A549 (cell line): ENCODE results near the gene PTPRJ. TPM values are rescaled to one million over a fixed set of nuclear protein-coding genes. Genes with fewer than 3 reads are reported as not detected.

ENCODE experiments used
- ATAC-seq, 2 experiments: fragments of 200-7000 bp in 1 of 2; fragments of >200 bp in 1 of 2; cut with Nextera tagmentation in 1 of 2; cut with Tn5 transposase in 1 of 2; 3 replicates each; pipeline versions ENCODE4 v1.8.0 to v1.9.1; 2018 to 2020; ENCODE audit warnings: mild to moderate bottlenecking in 1 of 2, moderate library complexity in 1 of 2
- CTCF ChIA-PET: fragments of 300-600 bp; sonication (Branson Sonifier 250); formaldehyde crosslinking; extraction: SDS; loops from one replicate; lab custom pipeline; 2021; ENCODE audit warnings: antibody characterized with exemption, inconsistent platforms; lab: Yijun Ruan, JAX
- POLR2A ChIA-PET: fragments of 350-600 bp; formaldehyde crosslinking; extraction: SDS; loops from one replicate; lab custom pipeline; 2021; ENCODE audit warnings: antibody characterized with exemption, inconsistent platforms; lab: Yijun Ruan, JAX
- DNase-seq, 2 experiments: peaks; one replicate each; pipeline versions ENCODE4 v3.0.0 to v3.0.0-alpha.2; 2011 to 2016; ENCODE audit warnings: low read depth in 1 of 2, low spot score in 1 of 2
- FAIRE-seq: peaks from 2 replicates; lab custom pipeline; 2011; peaks lifted over from hg19 to GRCh38; lab: Jason Lieb, UNC
- H3K27ac ChIP-seq, 2 experiments: fragments of >200 bp; sonication (Bioruptor Twin); formaldehyde crosslinking; 3 replicates each; pipeline ENCODE4 v1.5.1; 2016 to 2017
- H3K4me1 ChIP-seq: fragments of >200 bp; sonication (Bioruptor Twin); formaldehyde crosslinking; 3 replicates; pipeline ENCODE4 v1.6.1; 2016
- H3K4me2 ChIP-seq: fragments of >200 bp; sonication (Bioruptor Twin); formaldehyde crosslinking; 3 replicates; pipeline ENCODE4 v1.6.1; 2016
- H3K4me3 ChIP-seq: fragments of >200 bp; sonication (Bioruptor Twin); formaldehyde crosslinking; 3 replicates; pipeline ENCODE4 v1.5.1; 2016
- H3K9me3 ChIP-seq: fragments of >200 bp; sonication (Bioruptor Twin); formaldehyde crosslinking; 3 replicates; pipeline ENCODE4 v1.6.1; 2016
- BCL3 ChIP-seq: fragments of >200 bp; sonication (Bioruptor Twin); formaldehyde crosslinking; IDR thresholded peaks from 3 replicates; pipeline ENCODE4 v1.6.1; 2016
- BHLHE40 ChIP-seq: IDR thresholded peaks from 2 replicates; pipeline ENCODE4 v1.6.1; 2012; ENCODE audit warnings: low read depth, low read length, inconsistent platforms
- CBX8 ChIP-seq: fragments of 200-600 bp; sonication (generic); IDR thresholded peaks from 2 replicates; pipeline ENCODE4 v1.6.1; 2016
- CEBPB ChIP-seq, 2 experiments: fragments of >200 bp in 1 of 2; sonication (Bioruptor Twin) in 1 of 2; formaldehyde crosslinking in 1 of 2; IDR thresholded peaks; 2 replicates each; pipeline ENCODE4 v1.6.1; 2012 to 2016
- CHD4 ChIP-seq: fragments of 200-600 bp; sonication (generic); IDR thresholded peaks from 2 replicates; pipeline ENCODE4 v1.6.1; 2016; ENCODE audit warnings: antibody characterized with exemption, mild to moderate bottlenecking, borderline replicate concordance
- E2F6 ChIP-seq: IDR thresholded peaks from 2 replicates; pipeline ENCODE4 v1.6.1; 2012; ENCODE audit warnings: low read depth, borderline replicate concordance
- EHF ChIP-seq: fragments of 250-450 bp; sonication (Bioruptor Pico); IDR thresholded peaks from 2 replicates; pipeline ENCODE4 v1.5.0; 2020; ENCODE audit warnings: mild to moderate bottlenecking
- FOXS1 ChIP-seq: fragments of 250-450 bp; sonication (Bioruptor Pico); IDR thresholded peaks from 2 replicates; pipeline ENCODE4 v1.5.0; 2020; ENCODE audit warnings: mild to moderate bottlenecking, moderate library complexity
- GATA3 ChIP-seq: IDR thresholded peaks from 2 replicates; pipeline ENCODE4 v1.6.1; 2012; ENCODE audit warnings: borderline replicate concordance
- HEYL ChIP-seq: fragments of 250-450 bp; sonication (Bioruptor Pico); IDR thresholded peaks from 2 replicates; pipeline ENCODE4 v1.8.0; 2021; ENCODE audit warnings: mild to moderate bottlenecking, moderate library complexity
- HOXB5 ChIP-seq: fragments of 250-450 bp; sonication (Bioruptor Pico); IDR thresholded peaks from 2 replicates; pipeline ENCODE4 v1.5.0; 2020; ENCODE audit warnings: mild to moderate bottlenecking, moderate library complexity
- JUN ChIP-seq, 2 experiments: fragments of >200 bp; sonication (Bioruptor Twin); formaldehyde crosslinking; IDR thresholded peaks; 2 replicates in 1 of 2; 3 replicates in 1 of 2; pipeline ENCODE4 v1.6.1; 2016 to 2017
- MAX ChIP-seq: IDR thresholded peaks from 2 replicates; pipeline ENCODE4 v1.6.1; 2012
- MAZ ChIP-seq: fragments of 150-350 bp; IDR thresholded peaks from 2 replicates; pipeline ENCODE4 v1.6.1; 2014; ENCODE audit warnings: antibody characterized with exemption, low read depth, low read length, borderline replicate concordance
- NFE2L2 ChIP-seq: fragments of 150-350 bp; conservative IDR thresholded peaks from 2 replicates; pipeline ENCODE4 v1.6.1; 2014; ENCODE audit warnings: low read length
- POLR2AphosphoS2 ChIP-seq: conservative IDR thresholded peaks from 2 replicates; pipeline ENCODE4 v1.6.1; 2012; ENCODE audit warnings: low read length, improper control_type of control experiment, inconsistent platforms
- RAD21 ChIP-seq, 2 experiments: fragments of >200 bp in 1 of 2; sonication (Bioruptor Twin) in 1 of 2; formaldehyde crosslinking in 1 of 2; IDR thresholded peaks in 1 of 2; conservative IDR thresholded peaks in 1 of 2; 2 replicates in 1 of 2; 3 replicates in 1 of 2; pipeline ENCODE4 v1.6.1; 2012 to 2018; ENCODE audit warnings: inconsistent platforms in 1 of 2
- RFX5 ChIP-seq: fragments of 450-650 bp; IDR thresholded peaks from 2 replicates; pipeline ENCODE4 v1.7.1; 2014; ENCODE audit warnings: antibody characterized with exemption, mild to moderate bottlenecking, moderate library complexity
- RNF2 ChIP-seq: fragments of 200-600 bp; sonication (generic); IDR thresholded peaks from 2 replicates; pipeline ENCODE4 v1.6.1; 2016; ENCODE audit warnings: low read depth, mild to moderate bottlenecking, antibody characterized with exemption, moderate library complexity, borderline replicate concordance
- SMC3 ChIP-seq: fragments of >200 bp; sonication (Bioruptor Twin); formaldehyde crosslinking; IDR thresholded peaks from 3 replicates; pipeline ENCODE4 v1.6.1; 2018; ENCODE audit warnings: inconsistent platforms
- TP53 ChIP-seq: fragments of 250-450 bp; sonication (Bioruptor Pico); IDR thresholded peaks from 2 replicates; pipeline ENCODE4 v1.5.0; 2021; ENCODE audit warnings: mild to moderate bottlenecking, moderate library complexity
- ZC3H11A ChIP-seq: fragments of 450-650 bp; IDR thresholded peaks from 2 replicates; pipeline ENCODE4 v1.6.1; 2014; ENCODE audit warnings: antibody characterized with exemption, mild to moderate bottlenecking
- WGBS: methylation state at CpG from one replicate; pipeline ENCODE4 v1.1.6; 2017; ENCODE audit errors: missing lambda C conversion rate; 5-methylcytosine and 5-hydroxymethylcytosine counted together
- polyA plus RNA-seq, 4 experiments: library from polyadenylated mRNA; depleted of rRNA in 3 of 4; stranded (reverse); fragments of >200 nt; fragmentation: RNase III in 1 of 4; extraction: RNeasy Plus Mini Kit Qiagen cat#74134 plus additional on column Dnase treatment in 1 of 4; gene quantifications; 2 replicates in 3 of 4; 3 replicates in 1 of 4; pipeline ENCODE4 v1.2.3, GENCODE V29; 2011 to 2017
- TF ChIP-seq, protein P1 (sequence below): fragments of 450-650 bp; IDR thresholded peaks from 2 replicates; pipeline ENCODE4 v1.6.1; 2014; ENCODE audit warnings: antibody characterized with exemption
- TF ChIP-seq, protein P2 (sequence below): fragments of 250-450 bp; sonication (Bioruptor Pico); IDR thresholded peaks from 2 replicates; pipeline ENCODE4 v1.5.0; 2020; ENCODE audit warnings: low read depth, mild to moderate bottlenecking, moderate library complexity
- TF ChIP-seq, protein P3 (sequence below): IDR thresholded peaks from 2 replicates; pipeline ENCODE4 v1.6.1; 2012

PTPRJ gene
- polyA plus RNA-seq, 2 of the 4 experiments (the other 2 are of a cell fraction), result 30.3 to 50.5 TPM

GRCh38 chr11:48013269-48013901 is 33.0 kb downstream of the PTPRJ start:
- CTCF ChIA-PET, result interaction anchor here (0.7 to 1.0 kb wide), 2 partner anchors 20 to 39 kb away, joined by 3 read pairs; no protein-coding TSS in a partner anchor
- DNase-seq, result peak; percentile 62 to 74
- H3K4me2 ChIP-seq, result peak overlapping the region; percentile 72
- peak overlapping the region; percentile 73 to 77 for H3K27ac ChIP-seq
- 40% methylated on average over 8 of the region's 8 CpGs for WGBS
- H3K4me1 ChIP-seq, result peaks cover 95% of the 10 kb centered on the region
- POLR2A ChIA-PET, result no interaction called here
- ATAC-seq, result peak; percentile 71 to 77
- no peak for FAIRE-seq
- no peaks in the 10 kb centered on the region for H3K9me3 ChIP-seq
- 0 out of 3 replicates have a peak overlapping the region, but pooled peaks have one; percentile 4 for H3K4me3 ChIP-seq
- TF ChIP-seq RFX5 (no peak), JUN (IDR thresholded peaks at IDR 0.05) (peak in 1 of 2 experiments; percentile 35; a peak in 1 of 5 replicates), RAD21 (conservative IDR thresholded peaks at IDR 0.05 in 1 of 2, IDR thresholded peaks at IDR 0.05 in 1 of 2) (0 out of 5 replicates have a peak, but pooled peaks of 1 of the 2 experiments have one; percentile 2), RNF2 (no peak), MAX (0 out of 2 replicates have a peak, but pooled peaks have one; percentile 8)
- TF ChIP-seq, protein P1, sequence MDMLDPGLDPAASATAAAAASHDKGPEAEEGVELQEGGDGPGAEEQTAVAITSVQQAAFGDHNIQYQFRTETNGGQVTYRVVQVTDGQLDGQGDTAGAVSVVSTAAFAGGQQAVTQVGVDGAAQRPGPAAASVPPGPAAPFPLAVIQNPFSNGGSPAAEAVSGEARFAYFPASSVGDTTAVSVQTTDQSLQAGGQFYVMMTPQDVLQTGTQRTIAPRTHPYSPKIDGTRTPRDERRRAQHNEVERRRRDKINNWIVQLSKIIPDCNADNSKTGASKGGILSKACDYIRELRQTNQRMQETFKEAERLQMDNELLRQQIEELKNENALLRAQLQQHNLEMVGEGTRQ, result 0 out of 2 replicates have a peak, but pooled peaks have one; percentile 22

DNA sequence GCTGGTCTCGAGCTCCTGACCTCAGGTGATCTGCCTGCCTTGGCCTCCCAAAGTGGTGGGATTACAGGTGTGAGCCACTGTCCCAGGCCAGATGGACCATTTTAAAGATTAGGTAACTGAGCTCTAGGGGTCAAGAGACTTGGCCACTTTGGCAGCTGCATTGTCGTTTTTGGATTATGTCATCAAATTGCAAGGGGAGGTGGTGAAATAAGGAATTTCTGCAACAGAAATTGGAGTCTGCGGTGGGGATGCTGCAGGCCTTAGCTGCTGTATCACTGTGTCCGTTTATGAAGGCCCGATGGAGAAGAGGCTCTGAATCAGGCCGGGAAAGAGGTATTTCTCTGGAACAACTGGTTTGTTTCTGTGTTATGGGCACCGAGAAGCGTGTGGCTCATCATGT is 34.6 kb downstream of the PTPRJ start:
- peak overlapping the region in 1 of 2 experiments; percentile 77; a peak in 3 of 6 replicates for H3K27ac ChIP-seq
- 85% methylated on average over 8 of the region's 8 CpGs for WGBS
- ATAC-seq (no peak), DNase-seq (no peak), FAIRE-seq (no peak)
- H3K4me1 ChIP-seq, result peaks cover 99% of the 10 kb centered on the region
- TF ChIP-seq MAZ, result no peak
- TF ChIP-seq MAX, result no peak
- TF ChIP-seq CEBPB (IDR thresholded peaks at IDR 0.05), result 0 out of 4 replicates have a peak, but pooled peaks of 1 of the 2 experiments have one; percentile 1
- ChIA-PET POLR2A (no interaction called here), CTCF (interaction anchor here (1.0 to 1.9 kb wide), 6 partner anchors 10 to 81 kb away, joined by 3 to 6 read pairs (median 4); no protein-coding TSS in a partner anchor)
- H3K4me3 ChIP-seq, result no peak overlapping the region
- no peaks in the 10 kb centered on the region for H3K9me3 ChIP-seq
- H3K4me2 ChIP-seq, result peak overlapping the region; percentile 72; the same call in 2 of the 3 replicates

- H3K27ac ChIP-seq, result peak overlapping the region in 1 of 2 experiments; percentile 42; a peak in 2 of 6 replicates
- DNase-seq (no peak), ATAC-seq (no peak), FAIRE-seq (no peak)
- CTCF ChIA-PET, result interaction anchor here (0.6 to 1.7 kb wide), 3 partner anchors 18 to 102 kb away, joined by 3 to 12 read pairs (median 6); no protein-coding TSS in a partner anchor
- TF ChIP-seq HEYL (CRISPR knock-in tag) (no peak), CHD4 (no peak), E2F6 (no peak), SMC3 (no peak), FOXS1 (CRISPR knock-in tag) (no peak), ZC3H11A (no peak), BHLHE40 (no peak), NFE2L2 (no peak), EHF (CRISPR knock-in tag) (no peak), GATA3 (no peak), TP53 (CRISPR knock-in tag) (no peak), BCL3 (no peak), CBX8 (no peak), HOXB5 (CRISPR knock-in tag) (no peak), MAX (no peak), POLR2AphosphoS2 (no peak)
- TF ChIP-seq, protein P2, sequence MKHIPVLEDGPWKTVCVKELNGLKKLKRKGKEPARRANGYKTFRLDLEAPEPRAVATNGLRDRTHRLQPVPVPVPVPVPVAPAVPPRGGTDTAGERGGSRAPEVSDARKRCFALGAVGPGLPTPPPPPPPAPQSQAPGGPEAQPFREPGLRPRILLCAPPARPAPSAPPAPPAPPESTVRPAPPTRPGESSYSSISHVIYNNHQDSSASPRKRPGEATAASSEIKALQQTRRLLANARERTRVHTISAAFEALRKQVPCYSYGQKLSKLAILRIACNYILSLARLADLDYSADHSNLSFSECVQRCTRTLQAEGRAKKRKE (CRISPR knock-in tag), result no peak
- TF ChIP-seq, protein P3, sequence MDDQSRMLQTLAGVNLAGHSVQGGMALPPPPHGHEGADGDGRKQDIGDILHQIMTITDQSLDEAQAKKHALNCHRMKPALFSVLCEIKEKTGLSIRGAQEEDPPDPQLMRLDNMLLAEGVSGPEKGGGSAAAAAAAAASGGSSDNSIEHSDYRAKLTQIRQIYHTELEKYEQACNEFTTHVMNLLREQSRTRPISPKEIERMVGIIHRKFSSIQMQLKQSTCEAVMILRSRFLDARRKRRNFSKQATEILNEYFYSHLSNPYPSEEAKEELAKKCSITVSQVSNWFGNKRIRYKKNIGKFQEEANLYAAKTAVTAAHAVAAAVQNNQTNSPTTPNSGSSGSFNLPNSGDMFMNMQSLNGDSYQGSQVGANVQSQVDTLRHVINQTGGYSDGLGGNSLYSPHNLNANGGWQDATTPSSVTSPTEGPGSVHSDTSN, result no peak
- H3K4me1 ChIP-seq, result peaks cover 92% of the 10 kb centered on the region
- peak overlapping the region; percentile 38 for H3K4me2 ChIP-seq
- no peak overlapping the region for H3K4me3 ChIP-seq
- no peaks in the 10 kb centered on the region for H3K9me3 ChIP-seq
- WGBS, result 44% methylated on average over 1 of the region's 1 CpG
- POLR2A ChIA-PET, result no interaction called here
Measured at GRCh38 chr11:48017105-48017830, 36.9 kb downstream of the PTPRJ start.
